K562 (cell line): ENCODE data around the gene RNU6-9. TPM values are rescaled to one million over a fixed set of nuclear protein-coding genes. Genes with fewer than 3 reads are reported as not detected.

Experiments used
- ELK3 ChIP-seq: fragments of 450-650 bp; formaldehyde crosslinking; IDR thresholded peaks from 2 replicates; pipeline ENCODE4 v1.4.0; 2020; ENCODE audit warnings: mild to moderate bottlenecking
- FOXM1 ChIP-seq, 2 experiments: fragments of 450-650 bp in 1 of 2; sonication (generic) in 1 of 2; formaldehyde crosslinking in 1 of 2; IDR thresholded peaks; 2 replicates each; pipeline versions ENCODE4 v1.6.1 to v1.9.0; 2017 to 2022; ENCODE audit warnings: low read depth in 2 of 2, mild to moderate bottlenecking in 2 of 2, missing genetic modification reagents in 1 of 2, moderate library complexity in 1 of 2
- GABPB1 ChIP-seq: sonication (generic); formaldehyde crosslinking; IDR thresholded peaks from 2 replicates; pipeline ENCODE4 v1.8.0; 2022; ENCODE audit warnings: mild to moderate bottlenecking, missing genetic modification reagents
- HNRNPL ChIP-seq: fragments of 200-400 bp; formaldehyde crosslinking; IDR thresholded peaks from 2 replicates; pipeline ENCODE4 v1.6.1; 2017; ENCODE audit warnings: low read depth, mild to moderate bottlenecking, low read length
- IFI16 ChIP-seq: fragments of 250-450 bp; sonication (Bioruptor Pico); IDR thresholded peaks from 2 replicates; pipeline ENCODE4 v2.1.2; 2022; ENCODE audit warnings: mild to moderate bottlenecking, inconsistent platforms
- PHF20 ChIP-seq: fragments of 450-650 bp; IDR thresholded peaks from 2 replicates; pipeline ENCODE4 v1.6.1; 2018; ENCODE audit not compliant: partially characterized antibody
- RAD21 ChIP-seq, 2 experiments: fragments of 250-450 bp in 1 of 2; fragments of 450-650 bp in 1 of 2; sonication (Bioruptor Pico) in 1 of 2; formaldehyde crosslinking in 1 of 2; IDR thresholded peaks in 1 of 2; conservative IDR thresholded peaks in 1 of 2; 2 replicates each; pipeline versions ENCODE4 v1.4.0 to v1.8.0; 2020 to 2022; ENCODE audit warnings: mild to moderate bottlenecking in 2 of 2, moderate library complexity in 1 of 2
- RBFOX2 ChIP-seq: fragments of 200-400 bp; formaldehyde crosslinking; IDR thresholded peaks from 2 replicates; pipeline ENCODE4 v1.6.1; 2017; ENCODE audit warnings: low read depth, mild to moderate bottlenecking, low read length, moderate library complexity
- RREB1 ChIP-seq: fragments of 250-450 bp; sonication (Bioruptor Pico); IDR thresholded peaks from 2 replicates; pipeline ENCODE4 v1.4.0; 2020
- SIN3A ChIP-seq, 2 experiments: fragments of 150-350 bp in 1 of 2; IDR thresholded peaks; 2 replicates each; pipeline ENCODE4 v1.6.1; 2011 to 2016; ENCODE audit warnings: borderline replicate concordance in 2 of 2, low read depth in 2 of 2, low read length in 2 of 2, mild to moderate bottlenecking in 2 of 2, moderate library complexity in 2 of 2; ENCODE audit not compliant: control insufficient read depth in 1 of 2
- STAG1 ChIP-seq: sonication (generic); formaldehyde crosslinking; IDR thresholded peaks from 2 replicates; pipeline ENCODE4 v1.5.0; 2020; ENCODE audit warnings: missing genetic modification reagents, borderline replicate concordance
- TCF7 ChIP-seq: sonication (generic); IDR thresholded peaks from 2 replicates; pipeline ENCODE4 v1.6.1; 2016; ENCODE audit warnings: antibody characterized with exemption, borderline replicate concordance
- TFAP4 ChIP-seq: sonication (generic); formaldehyde crosslinking; IDR thresholded peaks from 2 replicates; pipeline ENCODE4 v1.8.0; 2022; ENCODE audit warnings: missing genetic modification reagents, mild to moderate bottlenecking, moderate library complexity, borderline replicate concordance
- USF1 ChIP-seq: sonication (generic); formaldehyde crosslinking; IDR thresholded peaks from 2 replicates; pipeline ENCODE4 v1.9.0; 2022; ENCODE audit warnings: mild to moderate bottlenecking, missing genetic modification reagents
- YY1 ChIP-seq, 3 experiments: IDR thresholded peaks; 2 replicates each; pipeline ENCODE4 v1.6.1; 2011; ENCODE audit warnings: low read length in 2 of 3, mild to moderate bottlenecking in 2 of 3, moderate library complexity in 2 of 3, borderline replicate concordance in 1 of 3, control low read depth in 1 of 3, low read depth in 1 of 3; ENCODE audit not compliant: insufficient read depth in 3 of 3, insufficient replicate concordance in 2 of 3, control insufficient read depth in 1 of 3, insufficient read length in 1 of 3; ENCODE audit errors: extremely low read depth in 1 of 3
- polyA plus RNA-seq, 8 experiments: library from polyadenylated mRNA; depleted of rRNA in 4 of 8; stranded (reverse) in 5 of 8; unstranded in 3 of 8; fragments of >200 nt; fragmentation: Nextera tagmentation in 2 of 8; fragmentation: Illumina TruSeq in 1 of 8; extraction: Ambion mirVana in 2 of 8; extraction: Trizol in 1 of 8; gene quantifications; 2 replicates each; pipeline versions ENCODE4 v1.2.1 to v1.2.3, GENCODE V29; 2011 to 2014; ENCODE audit warnings: inconsistent platforms in 1 of 8, missing spikeins in 1 of 8
- total RNA-seq, 7 experiments: library from RNA; depleted of rRNA in 6 of 7; stranded (reverse); fragments of >200 nt in 6 of 7; fragmentation: Illumina TruSeq in 2 of 7; extraction: Trizol in 2 of 7; gene quantifications; 2 replicates each; pipeline versions ENCODE4 v1.2.1 to v1.2.3, GENCODE V29; 2011 to 2021; ENCODE audit warnings: low replicate concordance in 1 of 7

The RNU6-9 gene
- total and polyA plus RNA-seq, 9 of the 15 experiments (the other 6 are each of a cell fraction or from before 2014, with no cell fraction given) = not detected

- TF ChIP-seq FOXM1 (IDR thresholded peaks at IDR 0.05; ENCODE audit: low read depth) = no peak
- 0 out of 2 replicates have a peak, but pooled peaks have one; percentile 8 for TF ChIP-seq FOXM1 (CRISPR knock-in tag; IDR thresholded peaks at IDR 0.05; ENCODE audit: low read depth)
- peak; percentile 58; the same call in 1 of the 2 replicates for TF ChIP-seq RREB1 (CRISPR knock-in tag)
- peak; percentile 90 for TF ChIP-seq HNRNPL
- no peak for TF ChIP-seq TCF7
- peak in 1 of 2 experiments; percentile 31; a peak in 1 of 4 replicates for TF ChIP-seq SIN3A (IDR thresholded peaks at IDR 0.05; ENCODE audit: borderline replicate concordance in 2 of 2, control insufficient read depth in 1 of 2, low read depth in 2 of 2, low read length in 2 of 2)
- peak; percentile 95 for TF ChIP-seq TFAP4 (CRISPR knock-in tag)
- TF ChIP-seq ELK3 (CRISPR knock-in tag) = no peak
- peak; percentile 29 to 62; a peak in 3 of 4 replicates for TF ChIP-seq RAD21 (CRISPR knock-in tag; conservative IDR thresholded peaks at IDR 0.05 in 1 of 2, IDR thresholded peaks at IDR 0.05 in 1 of 2)
- TF ChIP-seq GABPB1 = peak; percentile 71
- TF ChIP-seq USF1 (CRISPR knock-in tag) = peak; percentile 86
- TF ChIP-seq PHF20 = peak; percentile 31
- TF ChIP-seq STAG1 = no peak
- TF ChIP-seq IFI16 (CRISPR knock-in tag) = no peak
- TF ChIP-seq YY1 (IDR thresholded peaks at IDR 0.05; ENCODE audit: borderline replicate concordance in 1 of 3, control insufficient read depth in 1 of 3, extremely low read depth in 1 of 3, insufficient read depth in 3 of 3, insufficient read length in 1 of 3, insufficient replicate concordance in 2 of 3, low read depth in 1 of 3, low read length in 2 of 3) = peak; percentile 18 to 78 (median 71)
- peak; percentile 69 for TF ChIP-seq RBFOX2
These were observed 31.3 kb upstream of the RNU6-9 start (continued) for GRCh38 chr19:861756-862580.
